GM23338 (cell line): ENCODE results near the gene ENOX1. TPM values are rescaled to one million over a fixed set of nuclear protein-coding genes. Genes with fewer than 3 reads are reported as not detected.
A peak's percentile ranks its signal among the peaks of the same experiment; 100 is the strongest.

Experiments used
- ATAC-seq: fragments of 200-7000 bp; cut with Tn5 transposase; 3 replicates; pipeline ENCODE4 v1.9.1; 2020
- DNase-seq: peaks from one replicate; pipeline ENCODE4 v3.0.0-alpha.2; 2015; ENCODE audit warnings: low spot score
- H2AFZ ChIP-seq: fragments of 200-600 bp; sonication (generic); 2 replicates; pipeline ENCODE4 v1.8.0; 2016; ENCODE audit warnings: antibody characterized with exemption, mild to moderate bottlenecking, moderate library complexity
- H3F3A ChIP-seq: fragments of 200-600 bp; sonication (generic); replicated peaks from 2 replicates; pipeline ENCODE4 v1.8.0; 2017; ENCODE audit warnings: antibody characterized with exemption, mixed run types, low read depth
- H3K27ac ChIP-seq: fragments of 200-600 bp; sonication (generic); 2 replicates; pipeline ENCODE4 v1.6.1; 2016; ENCODE audit warnings: low read depth
- H3K27me3 ChIP-seq: fragments of 200-600 bp; sonication (generic); 2 replicates; pipeline ENCODE4 v1.8.0; 2016; ENCODE audit warnings: mild to moderate bottlenecking, mixed run types, moderate library complexity; ENCODE audit not compliant: insufficient read depth
- H3K36me3 ChIP-seq: fragments of 200-600 bp; sonication (generic); 2 replicates; pipeline ENCODE4 v1.8.0; 2016; ENCODE audit warnings: mild to moderate bottlenecking; ENCODE audit not compliant: insufficient read depth
- H3K4me1 ChIP-seq: fragments of 200-600 bp; sonication (generic); 2 replicates; pipeline ENCODE4 v1.8.0; 2016; ENCODE audit warnings: mild to moderate bottlenecking, moderate library complexity; ENCODE audit not compliant: insufficient read depth
- H3K4me2 ChIP-seq: fragments of 200-600 bp; sonication (generic); 2 replicates; pipeline ENCODE4 v1.7.1; 2017; ENCODE audit warnings: mixed run types
- H3K4me3 ChIP-seq: fragments of 200-600 bp; sonication (generic); 2 replicates; pipeline ENCODE4 v1.6.1; 2016; ENCODE audit warnings: mixed run types
- H3K79me2 ChIP-seq: fragments of 200-600 bp; sonication (generic); replicated peaks from 2 replicates; pipeline ENCODE4 v1.8.0; 2017; ENCODE audit warnings: mild to moderate bottlenecking; ENCODE audit not compliant: insufficient read depth
- H3K9me2 ChIP-seq: fragments of 200-600 bp; sonication (generic); 2 replicates; pipeline ENCODE4 v1.8.0; 2017; ENCODE audit not compliant: insufficient read depth
- H4K20me1 ChIP-seq: fragments of 200-600 bp; sonication (generic); replicated peaks from 2 replicates; pipeline ENCODE4 v1.8.0; 2017; ENCODE audit warnings: mild to moderate bottlenecking; ENCODE audit not compliant: insufficient read depth
- H3K27ac Mint-ChIP-seq: 2 replicates; pipeline ENCODE4 v1.8.0; 2020; ENCODE audit warnings: inconsistent platforms, mild to moderate bottlenecking, moderate library complexity, mixed read lengths
- H3K27me3 Mint-ChIP-seq: 3 replicates; pipeline ENCODE4 v1.8.0; 2022; ENCODE audit warnings: low read depth, mild to moderate bottlenecking, moderate library complexity, mixed read lengths, inconsistent platforms; ENCODE audit not compliant: insufficient read depth, poor library complexity
- H3K36me3 Mint-ChIP-seq: 3 replicates; pipeline ENCODE4 v1.8.0; 2021; ENCODE audit warnings: low read depth, mild to moderate bottlenecking, inconsistent platforms, moderate library complexity, mixed read lengths
- H3K4me1 Mint-ChIP-seq: 3 replicates; pipeline ENCODE4 v1.8.0; 2020; ENCODE audit warnings: mild to moderate bottlenecking, inconsistent platforms, mixed read lengths
- H3K4me3 Mint-ChIP-seq: 3 replicates; pipeline ENCODE4 v1.8.0; 2021; ENCODE audit warnings: moderate library complexity, mild to moderate bottlenecking, inconsistent platforms, mixed read lengths
- H3K9me3 Mint-ChIP-seq: 3 replicates; pipeline ENCODE4 v1.8.0; 2020; ENCODE audit warnings: moderate library complexity, mild to moderate bottlenecking, inconsistent platforms, mixed read lengths
- CREB1 ChIP-seq: fragments of 250-450 bp; sonication (Bioruptor Pico); IDR thresholded peaks from 2 replicates; pipeline ENCODE4 v1.5.0; 2020; ENCODE audit warnings: low read depth, mild to moderate bottlenecking, moderate library complexity
- CTCF ChIP-seq, 2 experiments: fragments of 200-600 bp in 1 of 2; sonication (generic) in 1 of 2; conservative IDR thresholded peaks; 2 replicates each; pipeline versions ENCODE4 v1.5.1 to v1.6.1; 2016 to 2017; ENCODE audit warnings: antibody characterized with exemption in 2 of 2, low read depth in 2 of 2, mild to moderate bottlenecking in 2 of 2, moderate library complexity in 1 of 2
- ETS1 ChIP-seq: IDR thresholded peaks from 2 replicates; pipeline ENCODE4 v1.6.1; 2016; ENCODE audit warnings: antibody characterized with exemption
- EZH2 ChIP-seq: fragments of 200-600 bp; sonication (generic); IDR thresholded peaks from one replicate; pipeline ENCODE4 v1.8.0; 2017; ENCODE audit warnings: antibody characterized with exemption, mild to moderate bottlenecking, low read depth; ENCODE audit not compliant: unreplicated experiment
- EZH2phosphoT487 ChIP-seq: fragments of 200-600 bp; sonication (generic); IDR thresholded peaks from one replicate; pipeline ENCODE4 v1.8.1; 2018; ENCODE audit warnings: antibody characterized with exemption; ENCODE audit not compliant: unreplicated experiment
- JUNB ChIP-seq: IDR thresholded peaks from one replicate; pipeline ENCODE4 v1.6.1; 2016; ENCODE audit warnings: antibody characterized with exemption; ENCODE audit not compliant: unreplicated experiment
- NANOG ChIP-seq: IDR thresholded peaks from 2 replicates; pipeline ENCODE4 v1.6.1; 2016; ENCODE audit warnings: antibody characterized with exemption, borderline replicate concordance
- REST ChIP-seq: IDR thresholded peaks from one replicate; pipeline ENCODE4 v1.6.1; 2018; ENCODE audit warnings: antibody characterized with exemption; ENCODE audit not compliant: unreplicated experiment
- STAT1 ChIP-seq: IDR thresholded peaks from one replicate; pipeline ENCODE4 v1.6.1; 2016; ENCODE audit warnings: antibody characterized with exemption; ENCODE audit not compliant: unreplicated experiment
- ZNF114 ChIP-seq: fragments of 250-450 bp; sonication (Bioruptor Pico); IDR thresholded peaks from 2 replicates; pipeline ENCODE4 v1.5.0; 2020; ENCODE audit warnings: mild to moderate bottlenecking, moderate library complexity
- ZNF331 ChIP-seq: fragments of 250-450 bp; sonication (Bioruptor Pico); IDR thresholded peaks from 2 replicates; pipeline ENCODE4 v1.5.0; 2020; ENCODE audit warnings: low read depth, mild to moderate bottlenecking, moderate library complexity
- polyA plus RNA-seq: library from polyadenylated mRNA; unstranded; fragments of >200 nt; fragmentation: Nextera tagmentation; extraction: Ambion mirVana; gene quantifications from 2 replicates; pipeline ENCODE4 v1.2.1, GENCODE V29; 2016
- total RNA-seq: library from RNA; depleted of rRNA; stranded (reverse); fragments of >200 nt; shearing (Covaris generic); gene quantifications from 2 replicates; pipeline ENCODE4 v1.2.3, GENCODE V29; 2014

ENOX1 gene
- total and polyA plus RNA-seq, 2 experiments from 2014 or later, result 0.66 to 0.81 TPM

GRCh38 chr13:43804461-43805070 lies 17.8 kb upstream of the ENOX1 start:
- no peaks in the 10 kb centered on the region for H3K79me2 ChIP-seq
- H3K27ac ChIP-seq, result peak overlapping the region; percentile 1; the same call in 1 of the 2 replicates
- no peaks in the 10 kb centered on the region for H4K20me1 ChIP-seq
- H3K4me2 ChIP-seq, result 0 out of 2 replicates have a peak overlapping the region, but pooled peaks have one; percentile 6
- peak; percentile 80 for DNase-seq
- H2AFZ ChIP-seq, result no peak overlapping the region
- ATAC-seq, result peak; percentile 69
- peaks cover 18% of the 10 kb centered on the region for H3K4me1 Mint-ChIP-seq
- H3K27ac Mint-ChIP-seq, result peak overlapping the region; percentile 70
- peaks cover 15% of the 10 kb centered on the region for H3K4me1 ChIP-seq
- H3F3A ChIP-seq, result no peaks in the 10 kb centered on the region
- H3K27me3 ChIP-seq, result no peaks in the 10 kb centered on the region
- peaks cover 3% of the 10 kb centered on the region for H3K27me3 Mint-ChIP-seq
- no peaks in the 10 kb centered on the region for H3K9me2 ChIP-seq
- no peak overlapping the region for H3K4me3 Mint-ChIP-seq
- H3K9me3 Mint-ChIP-seq, result no peaks in the 10 kb centered on the region
- H3K36me3 ChIP-seq, result no peaks in the 10 kb centered on the region
- H3K36me3 Mint-ChIP-seq, result 0 out of 3 replicates have a peak, but pooled peaks cover 1% of the 10 kb centered on the region
- H3K4me3 ChIP-seq, result no peak overlapping the region
- TF ChIP-seq CTCF (conservative IDR thresholded peaks at IDR 0.05; ENCODE audit: low read depth in 2 of 2), result peak; percentile 48 to 82
- no peak for TF ChIP-seq NANOG

GRCh38 chr13:43802511-43802910 lies 15.7 kb upstream of the ENOX1 start:
- ATAC-seq (no peak), DNase-seq (no peak)
- no peaks in the 10 kb centered on the region for H3K79me2 ChIP-seq
- H3K4me3 ChIP-seq, result no peak overlapping the region
- H3K27ac ChIP-seq, result no peak overlapping the region
- H4K20me1 ChIP-seq, result no peaks in the 10 kb centered on the region
- H3K9me3 Mint-ChIP-seq, result no peaks in the 10 kb centered on the region
- H3F3A ChIP-seq, result no peaks in the 10 kb centered on the region
- H3K4me1 ChIP-seq, result peaks cover 11% of the 10 kb centered on the region
- no peak overlapping the region for H3K27ac Mint-ChIP-seq
- H3K9me2 ChIP-seq, result no peaks in the 10 kb centered on the region
- H3K4me2 ChIP-seq, result no peak overlapping the region
- H3K4me1 Mint-ChIP-seq, result peaks cover 13% of the 10 kb centered on the region
- no peak overlapping the region for H3K4me3 Mint-ChIP-seq
- H3K27me3 ChIP-seq, result no peaks in the 10 kb centered on the region
- H3K36me3 ChIP-seq, result no peaks in the 10 kb centered on the region
- no peaks in the 10 kb centered on the region for H3K36me3 Mint-ChIP-seq
- H3K27me3 Mint-ChIP-seq, result peaks cover 3% of the 10 kb centered on the region
- no peak overlapping the region for H2AFZ ChIP-seq
- TF ChIP-seq ZNF114 (no peak), ETS1 (no peak), NANOG (no peak), EZH2phosphoT487 (no peak), CREB1 (CRISPR knock-in tag) (no peak), EZH2 (no peak), STAT1 (no peak), REST (no peak), ZNF331 (CRISPR knock-in tag) (no peak), JUNB (no peak)
